ENCODE data around the gene STRN3.
"Not testable (repeated sequence)": the region's sequence is repeated elsewhere in the genome, so short reads cannot be mapped to it uniquely, and the experiment has no call there.

The STRN3 gene

GRCh38 chr14:30921788-30922187 is 104.4 kb downstream of the STRN3 start:
- H3K4me3 ChIP-seq (ENCODE audit: low read depth, low read length) = no peak overlapping the region

DNA sequence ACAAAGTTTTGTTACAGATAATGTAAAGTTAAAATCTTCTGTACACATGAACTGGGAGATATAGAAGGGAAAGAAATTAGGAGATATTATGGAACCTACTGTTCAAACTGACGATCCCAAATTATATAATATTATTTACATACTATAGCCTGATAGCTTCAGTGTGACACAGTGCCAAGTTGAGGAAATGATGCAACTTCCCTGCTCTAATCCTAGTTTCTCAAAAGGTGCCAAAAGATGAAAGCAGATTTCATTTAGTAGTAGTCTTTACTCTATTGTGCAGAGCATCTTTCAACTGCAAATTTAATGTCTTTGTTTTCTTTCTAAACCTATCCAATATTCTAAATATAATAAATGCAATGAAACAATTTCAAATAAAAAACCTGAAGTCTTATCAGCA is 104.9 kb downstream of the STRN3 start:
- H3K4me3 ChIP-seq (ENCODE audit: low read depth, low read length) = no peak overlapping the region

- H3K4me3 ChIP-seq (ENCODE audit: low read depth, low read length) = no peak overlapping the region
Observed at GRCh38 chr14:30915596-30915995, 110.6 kb downstream of the STRN3 start.

GRCh38 chr14:30914812-30915211 is 111.4 kb downstream of the STRN3 start:
- no peak overlapping the region for H3K4me3 ChIP-seq (ENCODE audit: low read depth, low read length)

DNA sequence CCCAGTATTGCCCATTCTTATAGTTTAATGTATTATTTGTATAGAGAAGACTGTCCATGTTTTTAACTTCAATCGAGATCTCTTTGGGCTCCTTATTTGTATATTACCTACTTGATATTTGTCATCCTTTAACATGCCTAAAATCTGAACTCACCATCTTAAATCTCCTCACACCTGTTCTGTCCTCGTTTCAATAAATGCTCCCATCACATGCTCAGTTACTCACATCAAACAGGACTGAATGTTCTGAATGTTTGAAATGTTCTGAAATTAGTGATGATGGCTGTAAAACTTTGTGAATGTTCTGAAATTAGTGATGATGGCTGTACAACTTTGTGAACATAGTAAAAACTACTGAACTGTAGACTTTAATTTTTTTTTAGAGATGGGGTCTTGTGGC is 117.4 kb downstream of the STRN3 start:
- no peak overlapping the region for H3K4me3 ChIP-seq (ENCODE audit: low read depth, low read length)

- H3K4me3 ChIP-seq (ENCODE audit: low read depth, low read length) = no peak overlapping the region
Observed at GRCh38 chr14:30907659-30908057, 118.5 kb downstream of the STRN3 start.

- no peak overlapping the region for H3K4me3 ChIP-seq (ENCODE audit: low read depth, low read length)
Observed at GRCh38 chr14:30906752-30907658, 119.2 kb downstream of the STRN3 start.

- H3K4me3 ChIP-seq (ENCODE audit: low read depth, low read length) = no peak overlapping the region
Observed at GRCh38 chr14:30903285-30904124, 122.7 kb downstream of the STRN3 start.

DNA sequence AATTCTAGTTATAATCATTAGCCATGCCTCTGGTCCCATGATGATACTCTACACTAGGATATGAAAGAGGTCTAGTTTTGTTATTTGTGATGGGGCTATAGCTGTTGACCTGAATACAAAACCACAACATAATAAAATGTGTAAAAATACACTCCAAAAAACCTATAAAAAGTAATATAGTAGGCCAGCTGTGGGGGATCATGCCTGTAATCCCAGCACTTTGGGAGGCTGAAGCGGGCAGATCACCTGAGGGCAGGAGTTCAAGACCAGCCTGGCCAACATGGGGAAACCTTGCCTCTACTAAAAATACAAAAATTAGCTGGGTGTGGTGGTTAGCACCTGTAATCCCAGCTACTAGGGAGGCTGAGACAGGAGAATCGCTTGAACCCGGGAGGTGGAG is 129.1 kb downstream of the STRN3 start:
- not testable (repeated sequence) for H3K4me3 ChIP-seq (ENCODE audit: low read depth, low read length)

DNA sequence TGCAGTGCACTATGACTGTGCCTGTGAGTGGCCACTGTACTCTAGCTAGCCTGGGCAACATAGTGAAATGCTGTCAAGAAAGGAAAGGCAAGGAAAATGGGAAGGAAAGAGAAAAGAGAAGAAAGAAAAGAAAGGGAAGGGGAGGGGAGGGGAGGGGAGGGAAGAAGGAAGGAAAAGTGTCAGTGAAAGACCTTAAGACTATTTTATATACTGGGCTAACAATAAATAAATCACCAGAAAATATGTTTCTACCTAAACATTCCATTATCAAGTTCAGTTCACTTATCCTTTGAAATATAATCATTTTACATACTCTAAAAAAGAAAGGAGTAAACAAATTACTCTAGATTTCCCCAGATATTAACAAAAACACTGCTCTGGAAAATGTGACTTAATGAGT is 129.7 kb downstream of the STRN3 start:
- no peak overlapping the region for H3K4me3 ChIP-seq (ENCODE audit: low read depth, low read length)

GRCh38 chr14:30894923-30895515 is 131.2 kb downstream of the STRN3 start:
- no peak overlapping the region for H3K4me3 ChIP-seq (ENCODE audit: low read depth, low read length)

- no peak overlapping the region for H3K4me3 ChIP-seq (ENCODE audit: low read depth, low read length)
Observed at GRCh38 chr14:30893819-30894218, 132.4 kb downstream of the STRN3 start.

DNA sequence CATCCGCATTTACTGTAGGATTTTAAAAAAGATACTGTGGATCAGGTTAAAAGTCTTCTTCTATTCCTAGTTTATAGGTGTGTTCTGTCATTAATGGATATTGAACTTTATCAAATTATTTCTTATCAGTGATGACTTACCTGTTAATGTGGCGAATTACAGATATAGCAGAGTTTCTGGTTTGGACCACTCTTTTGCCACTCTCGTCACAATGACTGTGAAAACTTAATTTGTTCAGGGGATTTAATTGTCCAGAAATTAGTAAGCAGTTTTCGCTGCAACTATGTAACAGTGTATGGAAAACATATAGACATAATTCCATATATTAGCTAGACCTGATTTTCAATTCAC is 137.0 kb downstream of the STRN3 start:
- H3K4me3 ChIP-seq (ENCODE audit: low read depth, low read length) = no peak overlapping the region

GRCh38 chr14:30888480-30889243 is 137.5 kb downstream of the STRN3 start:
- no peak overlapping the region for H3K4me3 ChIP-seq (ENCODE audit: low read depth, low read length)

DNA sequence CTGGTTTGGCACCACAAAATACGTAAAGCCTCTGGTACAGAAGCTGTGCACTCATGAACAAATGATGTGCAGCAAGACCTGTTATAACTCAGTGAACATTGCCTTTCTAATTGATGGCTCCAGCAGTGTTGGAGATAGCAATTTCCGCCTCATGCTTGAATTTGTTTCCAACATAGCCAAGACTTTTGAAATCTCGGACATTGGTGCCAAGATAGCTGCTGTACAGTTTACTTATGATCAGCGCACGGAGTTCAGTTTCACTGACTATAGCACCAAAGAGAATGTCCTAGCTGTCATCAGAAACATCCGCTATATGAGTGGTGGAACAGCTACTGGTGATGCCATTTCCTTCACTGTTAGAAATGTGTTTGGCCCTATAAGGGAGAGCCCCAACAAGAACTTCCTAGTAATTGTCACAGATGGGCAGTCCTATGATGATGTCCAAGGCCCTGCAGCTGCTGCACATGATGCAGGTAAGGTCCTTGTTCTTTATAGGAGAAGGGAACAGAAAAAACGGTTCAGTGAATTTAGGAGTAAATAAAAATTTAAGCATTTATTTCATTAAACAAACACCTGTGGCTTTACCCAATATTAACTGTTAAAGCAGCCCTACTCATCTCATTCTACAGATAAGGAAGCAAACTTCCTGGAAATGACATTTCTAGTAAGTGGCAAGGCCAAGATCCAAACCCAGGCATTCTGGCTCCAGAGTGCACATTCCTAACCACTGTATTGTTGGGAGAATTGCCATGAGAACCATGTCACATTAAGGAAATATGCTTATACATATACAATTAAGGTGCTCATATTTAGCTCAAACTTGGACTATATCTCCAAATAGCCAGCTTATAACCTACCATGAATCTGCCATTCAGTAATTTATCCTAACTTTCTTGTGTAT is 140.1 kb downstream of the STRN3 start:
- H3K4me3 ChIP-seq (ENCODE audit: low read depth, low read length) = no peak overlapping the region

DNA sequence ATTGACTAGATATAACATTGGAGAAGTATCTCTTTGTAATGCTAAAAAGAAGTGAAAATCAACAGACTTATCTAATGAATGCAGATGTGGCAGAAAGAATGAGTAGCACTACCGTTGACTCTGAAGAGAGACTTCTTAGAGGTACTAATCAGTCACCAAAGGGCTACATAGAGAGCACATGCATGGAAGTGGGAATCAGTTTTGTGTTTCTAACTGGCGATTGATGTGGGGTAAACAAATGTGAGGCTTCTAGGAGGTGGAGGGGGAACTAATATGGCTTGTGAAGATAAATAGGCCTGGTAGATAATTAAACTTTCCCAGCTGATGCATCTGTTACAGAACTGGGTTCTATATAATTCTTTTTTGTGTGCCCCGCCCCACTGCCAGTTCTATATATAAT is 141.3 kb downstream of the STRN3 start:
- no peak overlapping the region for H3K4me3 ChIP-seq (ENCODE audit: low read depth, low read length)

DNA sequence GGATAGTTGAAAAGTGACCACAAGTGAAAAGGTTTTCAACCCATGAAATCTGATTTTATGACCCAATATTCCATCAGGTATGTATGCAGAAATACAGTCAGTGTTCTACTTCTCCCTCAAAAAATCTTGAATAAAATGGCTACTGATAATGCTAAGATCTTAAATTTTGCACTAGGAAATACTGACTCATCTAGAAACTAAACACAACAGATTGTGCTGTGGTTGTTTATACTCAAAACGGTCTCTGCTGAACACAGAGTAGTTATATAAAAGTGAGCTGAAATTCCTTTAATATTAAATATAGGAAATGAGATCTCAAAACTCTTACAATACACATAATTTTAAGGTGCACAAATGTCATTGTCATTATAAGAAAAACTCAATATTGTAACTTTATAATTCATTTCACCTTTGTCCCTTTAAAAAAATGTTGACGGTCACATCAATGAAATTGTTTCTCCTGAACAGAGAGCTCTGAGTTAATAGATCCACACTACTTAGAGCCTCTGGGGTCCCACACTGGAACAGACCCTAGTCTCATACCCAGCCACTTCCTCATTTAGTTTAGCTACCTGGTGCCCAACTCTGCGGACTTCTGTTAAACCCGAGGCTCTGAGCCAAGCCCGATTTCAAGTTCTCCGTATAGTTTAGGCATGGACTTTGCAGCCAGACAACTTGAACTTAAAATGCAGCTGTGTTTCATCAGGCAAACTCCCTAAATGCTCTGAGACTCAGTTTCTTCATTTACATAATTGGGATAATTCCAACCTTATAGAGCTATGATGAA is 142.5 kb downstream of the STRN3 start:
- no peak overlapping the region for H3K4me3 ChIP-seq (ENCODE audit: low read depth, low read length)

DNA sequence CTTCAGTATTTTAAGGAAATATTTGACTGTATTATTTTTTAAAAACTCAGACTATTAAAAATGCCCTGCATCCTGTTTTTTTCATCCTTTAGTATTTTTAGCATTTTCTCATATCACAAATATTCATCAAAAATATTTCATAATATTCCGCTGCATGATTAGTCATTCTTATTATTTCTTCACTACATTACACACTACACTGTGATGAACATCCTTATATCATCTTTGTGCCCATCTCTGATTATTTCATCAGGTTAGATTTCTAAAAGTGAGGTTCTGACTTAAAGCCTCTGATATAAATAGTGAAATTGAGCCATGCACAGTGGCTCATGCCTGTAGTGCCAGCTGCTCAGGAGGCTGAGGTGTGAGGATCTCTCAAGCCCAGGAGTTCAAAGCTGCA is 143.7 kb downstream of the STRN3 start:
- no peak overlapping the region for H3K4me3 ChIP-seq (ENCODE audit: low read depth, low read length)

GRCh38 chr14:30876692-30877091 is 149.5 kb downstream of the STRN3 start:
- H3K4me3 ChIP-seq (ENCODE audit: low read depth, low read length) = no peak overlapping the region
